ENCODE measurements around the gene DHRSX. TPM values are rescaled to one million over a fixed set of nuclear protein-coding genes. Genes with fewer than 3 reads are reported as not detected.
A peak's percentile ranks its signal among the peaks of the same experiment; 100 is the strongest.
"Not testable (repeated sequence)": the region's sequence is repeated elsewhere in the genome, so short reads cannot be mapped to it uniquely, and the experiment has no call there.

The DHRSX gene
- polyA plus RNA-seq, 3 donors: 12.9 to 33.2 (median 28.3) TPM

- H3K36me3 Mint-ChIP-seq: peaks cover 27 to 48% of the 10 kb centered on the region in 2 donors
- 98% methylated on average over 12 of the region's 23 CpGs for WGBS (ENCODE audit: insufficient coverage)
- H3K9ac ChIP-seq (ENCODE audit: insufficient read depth, low read length, poor library complexity, severe bottlenecking); DNase-seq; H3K9me3 Mint-ChIP-seq; H3K4me2 ChIP-seq (replicated peaks; ENCODE audit: extremely low read depth, low read length, poor library complexity, severe bottlenecking); H3K27me3 ChIP-seq (ENCODE audit: control insufficient read depth in 2 of 2, insufficient read depth in 2 of 2, low read length in 2 of 2); H4K20me1 ChIP-seq (ENCODE audit: insufficient read depth, low read length); H3K27me3 Mint-ChIP-seq (ENCODE audit: low read depth in 3 of 3); H3K27ac ChIP-seq (ENCODE audit: low read depth in 1 of 2, low read length in 2 of 2); H3K4me3 ChIP-seq (replicated peaks in 1 of 3; ENCODE audit: low read depth in 2 of 3, low read length in 3 of 3); H3K79me2 ChIP-seq (ENCODE audit: insufficient read depth, low read length); H2AFZ ChIP-seq (ENCODE audit: insufficient read depth, low read depth, low read length, poor library complexity, severe bottlenecking); H3K27ac Mint-ChIP-seq; H3K4me1 Mint-ChIP-seq; H3K9me3 ChIP-seq (replicated peaks in 1 of 2; ENCODE audit: control insufficient read depth in 1 of 2, insufficient read depth in 1 of 2, low read length in 2 of 2); intact Hi-C loops (cut with micrococcal nuclease); H3K4me3 Mint-ChIP-seq; H3K4me1 ChIP-seq (ENCODE audit: control insufficient read depth in 1 of 2, insufficient read depth in 2 of 2, low read length in 2 of 2): not testable (repeated sequence)
- peaks cover 21 to 25% of the 10 kb centered on the region in 2 donors for H3K36me3 ChIP-seq (replicated peaks in 1 of 2; ENCODE audit: control insufficient read depth in 1 of 2, insufficient read depth in 2 of 2, low read length in 2 of 2)
These were observed 234.9 kb downstream of the DHRSX start for GRCh38 chrX:2265658-2266444.

- Histone ChIP-seq H2AFZ (ENCODE audit: insufficient read depth, low read depth, low read length, poor library complexity, severe bottlenecking) (no peak overlapping the region), H3K27me3 (ENCODE audit: control insufficient read depth in 2 of 2, insufficient read depth in 2 of 2, low read length in 2 of 2) (no peaks in the 10 kb centered on the region), H3K36me3 (replicated peaks in 1 of 2; ENCODE audit: control insufficient read depth in 1 of 2, insufficient read depth in 2 of 2, low read length in 2 of 2) (peaks cover 19 to 21% of the 10 kb centered on the region in 2 donors), H3K79me2 (ENCODE audit: insufficient read depth, low read length) (no peaks in the 10 kb centered on the region), H3K4me3 (replicated peaks in 1 of 3; ENCODE audit: low read depth in 2 of 3, low read length in 3 of 3) (no peak overlapping the region), H4K20me1 (ENCODE audit: insufficient read depth, low read length) (no peaks in the 10 kb centered on the region), H3K9ac (ENCODE audit: insufficient read depth, low read length, poor library complexity, severe bottlenecking) (no peak overlapping the region), H3K4me1 (ENCODE audit: control insufficient read depth in 1 of 2, insufficient read depth in 2 of 2, low read length in 2 of 2) (no peaks in the 10 kb centered on the region), H3K4me2 (replicated peaks; ENCODE audit: extremely low read depth, low read length, poor library complexity, severe bottlenecking) (no peak overlapping the region), H3K9me3 (replicated peaks in 1 of 2; ENCODE audit: control insufficient read depth in 1 of 2, insufficient read depth in 1 of 2, low read length in 2 of 2) (no peaks in the 10 kb centered on the region), H3K27ac (ENCODE audit: low read depth in 1 of 2, low read length in 2 of 2) (no peak overlapping the region)
- no peak for TF ChIP-seq CTCF (IDR thresholded peaks at IDR 0.05)
- DNase-seq: no peak
- WGBS (ENCODE audit: insufficient coverage): 89% methylated on average over 17 of the region's 17 CpGs
- intact Hi-C loops (cut with micrococcal nuclease): no loop called here
- Mint-ChIP-seq H3K27me3 (ENCODE audit: low read depth in 3 of 3) (peaks cover 0 to 1% (median 1%) of the 10 kb centered on the region in 3 donors), H3K4me1 (no peaks in the 10 kb centered on the region), H3K4me3 (no peak overlapping the region), H3K36me3 (peaks cover 32 to 44% of the 10 kb centered on the region in 2 donors), H3K27ac (peak overlapping the region in 1 of 7 donors; percentile 33), H3K9me3 (no peaks in the 10 kb centered on the region)
These were observed 236.4 kb downstream of the DHRSX start for GRCh38 chrX:2264179-2265030.

Data from CD14-positive monocyte (primary cell).